Activated CD8-positive, alpha-beta memory T cell treated with anti-CD3 and anti-CD28 coated beads, Interleukin-2, amount 10 ng/mL, durations not matched to agents 7 days and 5 days (primary cell): ENCODE measurements around the gene CHMP1A. TPM values are rescaled to one million over a fixed set of nuclear protein-coding genes. Genes with fewer than 3 reads are reported as not detected.
"Not testable (repeated sequence)": the region's sequence is repeated elsewhere in the genome, so short reads cannot be mapped to it uniquely, and the experiment has no call there.

Source experiments
- ATAC-seq: fragments of 150-1000 bp; cut with Tn5 transposase; one replicate; pipeline ENCODE4 v1.10.0; 2021; ENCODE audit warnings: moderate library complexity
- CTCF ChIA-PET: fragments of 350-600 bp; sonication (Branson Sonifier 250); formaldehyde crosslinking; loops from one replicate; lab custom pipeline; 2021; ENCODE audit warnings: antibody characterized with exemption; lab: Charles Lee
- DNase-seq: peaks from one replicate; pipeline ENCODE4 v3.0.0-alpha.2; 2020
- H3K27ac Mint-ChIP-seq: one replicate; pipeline ENCODE4 v1.8.0; 2021; ENCODE audit warnings: mild to moderate bottlenecking, mixed read lengths
- H3K27me3 Mint-ChIP-seq: one replicate; pipeline ENCODE4 v1.8.0; 2021; ENCODE audit warnings: mixed read lengths
- H3K36me3 Mint-ChIP-seq: one replicate; pipeline ENCODE4 v1.8.0; 2021; ENCODE audit warnings: mild to moderate bottlenecking, mixed read lengths
- H3K4me1 Mint-ChIP-seq: one replicate; pipeline ENCODE4 v1.8.0; 2021; ENCODE audit warnings: mixed read lengths
- H3K4me3 Mint-ChIP-seq: one replicate; pipeline ENCODE4 v1.8.0; 2021; ENCODE audit warnings: mild to moderate bottlenecking, moderate library complexity, mixed read lengths
- H3K9me3 Mint-ChIP-seq: one replicate; pipeline ENCODE4 v1.8.0; 2022; ENCODE audit warnings: low read depth, mixed read lengths
- total RNA-seq, 2 experiments: library from RNA; stranded (reverse); gene quantifications; one replicate each; pipeline ENCODE4 v1.2.3, GENCODE V29; 2021

Gene CHMP1A
- total RNA-seq, 2 experiments from 2014 or later, result 86.5 to 106 TPM

DNA sequence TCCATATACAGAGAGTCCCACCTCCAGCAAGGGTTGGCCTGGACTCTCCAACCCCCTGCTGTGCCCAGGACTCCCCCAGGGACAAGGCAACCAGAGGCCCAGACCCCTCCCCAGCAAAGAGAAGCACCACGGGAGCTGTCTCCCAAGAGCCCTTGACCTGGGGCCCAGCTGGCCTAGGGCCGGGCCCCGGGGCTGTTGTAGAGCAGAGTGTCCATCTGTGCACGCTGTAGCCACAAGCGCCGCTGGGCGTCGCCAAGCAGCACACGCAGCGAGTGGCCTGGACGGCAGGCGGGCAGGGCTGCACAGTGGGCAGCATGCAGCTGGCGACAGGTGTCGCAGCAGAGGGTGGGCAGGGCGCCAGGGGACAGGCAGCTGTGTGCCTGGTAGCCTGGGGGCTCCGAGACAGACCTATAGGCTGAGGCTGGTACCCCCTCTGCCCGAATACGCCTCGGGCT is 39.7 kb upstream of the CHMP1A start:
- no peak for ATAC-seq
- DNase-seq, result no peak
- no peaks in the 10 kb centered on the region for H3K27me3 Mint-ChIP-seq
- no peaks in the 10 kb centered on the region for H3K9me3 Mint-ChIP-seq
- H3K36me3 Mint-ChIP-seq, result peaks cover 6% of the 10 kb centered on the region
- CTCF ChIA-PET, result interaction anchor here (0.7 to 7.0 kb wide), 6 partner anchors 9 to 223 kb away, joined by 3 to 93 read pairs (median 3); no protein-coding TSS in a partner anchor
- H3K4me3 Mint-ChIP-seq, result no peak overlapping the region
- H3K27ac Mint-ChIP-seq, result no peak overlapping the region
- peaks cover 28% of the 10 kb centered on the region for H3K4me1 Mint-ChIP-seq

DNA sequence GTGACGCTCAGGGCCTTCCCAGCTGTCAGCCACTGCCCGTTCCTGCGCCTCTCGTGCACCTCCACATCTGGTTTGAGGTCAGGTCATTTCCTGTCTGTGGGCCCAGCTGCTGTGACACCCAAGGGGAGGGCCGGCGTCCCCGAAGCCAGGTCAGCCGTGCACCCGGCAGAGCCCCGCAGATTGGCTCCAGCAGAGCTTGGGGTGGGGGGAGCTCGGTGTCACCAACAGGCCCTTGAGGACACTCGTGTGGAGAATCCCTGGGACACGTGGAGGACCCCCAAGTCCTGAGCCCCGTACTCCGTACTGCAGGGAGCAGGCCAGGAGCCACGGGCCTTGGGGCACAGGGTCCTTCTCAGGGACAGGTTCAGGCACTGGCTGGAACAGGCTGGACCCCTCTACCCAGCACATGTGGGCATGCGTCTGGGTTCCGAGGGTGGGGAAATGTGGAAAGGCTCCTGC is 39.2 kb upstream of the CHMP1A start:
- peaks cover 26% of the 10 kb centered on the region for H3K4me1 Mint-ChIP-seq
- H3K27ac Mint-ChIP-seq, result no peak overlapping the region
- ATAC-seq (no peak), DNase-seq (peak; percentile 83)
- CTCF ChIA-PET, result interaction anchor here (0.6 to 7.0 kb wide), 7 partner anchors 9 to 333 kb away, joined by 3 to 93 read pairs (median 3); partner anchors contain the start of gene CDK10
- H3K36me3 Mint-ChIP-seq, result peaks cover 6% of the 10 kb centered on the region
- no peak overlapping the region for H3K4me3 Mint-ChIP-seq
- no peaks in the 10 kb centered on the region for H3K9me3 Mint-ChIP-seq
- no peaks in the 10 kb centered on the region for H3K27me3 Mint-ChIP-seq

DNA sequence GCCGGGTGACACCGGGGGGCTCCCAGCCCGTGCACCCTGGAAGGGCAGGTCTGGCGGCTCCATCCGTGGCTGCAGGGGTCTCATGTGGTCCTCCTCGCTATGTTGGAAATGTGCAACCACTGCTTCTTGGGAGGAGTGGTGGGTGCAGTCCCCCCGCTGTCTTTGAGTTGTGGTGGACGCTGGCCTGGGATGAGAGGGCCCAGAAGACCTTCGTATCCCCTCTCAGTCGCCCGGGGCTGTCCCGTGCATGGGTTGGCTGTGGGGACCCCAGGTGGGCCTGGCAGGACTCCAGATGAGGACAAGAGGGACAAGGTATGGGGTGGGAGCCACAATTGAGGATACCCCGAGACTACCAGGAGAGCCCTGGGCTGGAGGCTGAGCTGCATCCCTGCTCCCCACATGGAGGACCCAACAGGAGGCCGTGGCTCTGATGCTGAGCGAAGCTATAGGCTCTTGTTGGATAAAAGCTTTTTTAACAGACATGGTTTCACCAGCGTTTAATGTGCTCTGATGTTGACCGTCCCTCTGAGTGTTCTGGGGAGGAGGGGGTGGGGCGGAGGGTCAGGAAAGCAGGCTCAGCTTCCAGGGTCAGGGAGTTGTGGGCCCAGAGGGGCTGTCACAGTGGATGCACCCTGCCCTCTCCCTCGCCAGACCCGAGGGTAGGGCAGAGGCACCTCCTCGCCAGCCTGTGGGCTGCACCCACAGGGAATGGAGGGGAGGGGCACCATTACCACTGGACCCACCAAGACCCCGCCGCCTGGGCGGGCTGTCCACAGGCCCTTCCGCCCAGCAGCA is 38.6 kb upstream of the CHMP1A start:
- no peaks in the 10 kb centered on the region for H3K27me3 Mint-ChIP-seq
- DNase-seq (no peak), ATAC-seq (no peak)
- H3K27ac Mint-ChIP-seq, result no peak overlapping the region
- H3K36me3 Mint-ChIP-seq, result peaks cover 6% of the 10 kb centered on the region
- no peaks in the 10 kb centered on the region for H3K9me3 Mint-ChIP-seq
- H3K4me1 Mint-ChIP-seq, result peaks cover 26% of the 10 kb centered on the region
- no peak overlapping the region for H3K4me3 Mint-ChIP-seq
- CTCF ChIA-PET, result interaction anchor here (0.6 to 7.0 kb wide), 7 partner anchors 9 to 334 kb away, joined by 3 to 93 read pairs (median 3); partner anchors contain the start of gene CDK10

DNA sequence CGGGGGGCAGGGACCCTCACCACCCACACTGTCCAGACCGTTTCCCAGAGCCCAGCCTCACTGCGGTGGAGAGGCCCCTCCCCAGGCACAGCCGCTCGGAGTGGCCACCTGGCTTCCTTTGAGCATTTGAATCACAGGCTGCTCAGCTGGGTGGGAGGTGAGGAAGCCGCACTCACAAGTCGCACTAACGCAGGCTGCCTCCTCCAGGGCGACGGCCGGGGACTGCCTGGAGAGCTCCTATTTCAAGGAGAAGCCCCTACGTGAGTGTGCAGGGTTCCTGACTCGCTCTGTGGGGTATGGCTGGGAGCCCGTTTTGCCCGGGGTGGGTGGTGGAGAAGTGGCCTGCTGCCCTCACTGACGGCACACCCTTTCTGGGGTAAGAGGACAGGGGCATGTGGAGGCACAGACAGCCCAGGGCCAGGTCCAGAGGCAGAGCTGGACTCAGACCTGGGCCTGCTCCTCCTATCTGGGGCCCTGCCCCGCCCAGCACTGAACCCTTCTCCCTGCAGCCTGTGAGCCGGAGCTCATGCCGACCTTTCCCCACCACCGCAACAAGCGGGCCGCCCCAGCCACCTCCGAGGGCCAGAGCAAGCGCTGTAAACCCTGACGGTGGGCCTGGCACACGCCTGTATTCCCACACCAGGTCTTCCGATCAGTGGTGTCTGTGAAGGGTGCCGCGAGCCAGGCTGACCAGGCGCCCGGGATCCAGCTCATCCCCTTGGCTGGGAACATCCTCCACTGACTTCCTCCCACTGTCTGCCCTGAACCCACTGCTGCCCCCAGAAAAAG is 37.8 kb upstream of the CHMP1A start:
- peaks cover 8% of the 10 kb centered on the region for H3K36me3 Mint-ChIP-seq
- ATAC-seq (no peak), DNase-seq (no peak)
- H3K27me3 Mint-ChIP-seq, result no peaks in the 10 kb centered on the region
- peaks cover 22% of the 10 kb centered on the region for H3K4me1 Mint-ChIP-seq
- CTCF ChIA-PET, result interaction anchor here (2.0 to 7.0 kb wide), 2 partner anchors 9 to 166 kb away, joined by 6 to 93 read pairs; partner anchors contain the start of gene CDK10
- no peaks in the 10 kb centered on the region for H3K9me3 Mint-ChIP-seq
- no peak overlapping the region for H3K4me3 Mint-ChIP-seq
- H3K27ac Mint-ChIP-seq, result no peak overlapping the region

DNA sequence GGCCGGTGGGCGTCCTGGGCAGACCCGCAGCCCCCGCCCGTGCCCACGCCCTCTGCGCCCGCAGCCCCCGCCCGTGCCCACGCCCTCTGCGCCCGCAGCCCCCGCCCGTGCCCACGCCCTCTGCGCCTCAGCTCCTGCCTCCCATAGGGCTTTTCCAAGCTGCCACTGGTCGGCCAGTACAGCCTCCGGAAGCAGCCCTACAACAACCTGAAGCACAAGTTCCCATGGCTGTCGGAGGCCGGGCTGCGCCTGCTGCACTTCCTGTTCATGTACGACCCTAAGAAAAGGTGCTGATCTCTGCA is 37.2 kb upstream of the CHMP1A start:
- H3K27ac Mint-ChIP-seq, DNase-seq, H3K4me3 Mint-ChIP-seq, H3K9me3 Mint-ChIP-seq, H3K27me3 Mint-ChIP-seq, ATAC-seq: not testable (repeated sequence)
- Mint-ChIP-seq H3K4me1 (peaks cover 17% of the 10 kb centered on the region), H3K36me3 (peaks cover 12% of the 10 kb centered on the region)
- CTCF ChIA-PET, result interaction anchor here (2.0 kb wide), 1 partner anchor 8 kb away, joined by 6 read pairs; the partner anchor contains the start of gene CDK10

DNA sequence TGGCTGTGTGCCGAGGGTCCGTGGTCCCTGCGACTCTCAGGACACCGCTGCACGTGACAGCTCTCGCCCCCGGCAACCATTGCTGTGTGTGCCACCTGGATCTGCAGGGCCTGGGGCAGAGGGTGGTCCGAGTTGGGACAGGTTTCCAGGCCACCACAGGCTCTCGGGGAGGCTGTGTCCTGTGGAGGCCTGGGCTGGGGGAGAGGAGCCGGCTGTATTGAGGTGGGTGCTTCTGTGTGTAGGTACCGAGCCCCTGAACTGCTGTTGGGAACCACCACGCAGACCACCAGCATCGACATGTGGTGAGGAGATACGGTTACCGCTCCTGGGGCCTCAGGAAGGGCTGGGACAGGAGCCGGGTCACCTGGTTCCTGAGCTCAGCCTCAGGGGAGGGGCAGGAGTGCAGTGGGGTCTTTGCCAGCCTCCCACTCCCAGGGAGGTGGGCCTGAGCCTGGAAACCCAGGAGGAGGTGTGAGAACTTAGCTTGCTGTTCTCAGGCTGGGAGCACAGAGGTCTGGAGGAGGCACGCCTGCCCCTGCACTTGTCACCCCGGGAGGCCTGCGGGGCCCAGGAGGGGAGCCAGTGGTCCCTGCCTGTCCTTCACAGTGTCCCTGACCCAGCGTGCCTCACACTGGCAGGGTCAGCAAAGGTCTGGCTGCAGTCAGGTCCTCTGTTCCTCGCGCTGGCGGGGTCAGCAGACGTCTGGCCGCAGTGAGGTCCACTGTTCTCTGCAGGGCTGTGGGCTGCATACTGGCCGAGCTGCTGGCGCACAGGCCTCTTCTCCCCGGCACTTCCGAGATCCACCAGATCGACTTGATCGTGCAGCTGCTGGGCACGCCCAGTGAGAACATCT is 36.6 kb upstream of the CHMP1A start:
- Mint-ChIP-seq H3K27ac (no peak overlapping the region), H3K4me3 (no peak overlapping the region), H3K27me3 (no peaks in the 10 kb centered on the region), H3K36me3 (peaks cover 12% of the 10 kb centered on the region), H3K9me3 (no peaks in the 10 kb centered on the region), H3K4me1 (peaks cover 17% of the 10 kb centered on the region)
- no peak for ATAC-seq
- no peak for DNase-seq
- CTCF ChIA-PET, result no interaction called here

DNA sequence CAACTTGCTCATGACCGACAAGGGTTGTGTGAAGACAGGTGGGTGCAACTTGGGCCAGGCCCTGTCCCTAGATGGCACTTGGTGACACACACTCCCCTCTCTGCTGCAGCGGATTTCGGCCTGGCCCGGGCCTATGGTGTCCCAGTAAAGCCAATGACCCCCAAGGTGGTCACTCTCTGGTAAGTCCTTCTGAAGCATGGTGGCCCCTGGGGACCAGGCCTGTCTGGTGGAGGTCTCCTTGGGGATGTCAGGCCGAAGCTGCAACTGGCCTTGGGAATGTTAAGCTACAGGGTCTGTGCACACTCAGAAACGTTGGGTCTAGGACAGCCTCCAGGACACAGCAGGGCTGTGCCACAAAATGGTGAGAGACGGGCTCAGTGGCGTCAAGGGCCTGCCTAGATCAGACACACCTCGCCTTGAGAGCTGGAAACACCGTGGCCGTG is 35.8 kb upstream of the CHMP1A start:
- no peak overlapping the region for H3K27ac Mint-ChIP-seq
- peaks cover 12% of the 10 kb centered on the region for H3K36me3 Mint-ChIP-seq
- no peak overlapping the region for H3K4me3 Mint-ChIP-seq
- no peaks in the 10 kb centered on the region for H3K27me3 Mint-ChIP-seq
- no peak for ATAC-seq
- H3K9me3 Mint-ChIP-seq, result no peaks in the 10 kb centered on the region
- peaks cover 20% of the 10 kb centered on the region for H3K4me1 Mint-ChIP-seq
- CTCF ChIA-PET, result no interaction called here
- DNase-seq, result no peak

DNA sequence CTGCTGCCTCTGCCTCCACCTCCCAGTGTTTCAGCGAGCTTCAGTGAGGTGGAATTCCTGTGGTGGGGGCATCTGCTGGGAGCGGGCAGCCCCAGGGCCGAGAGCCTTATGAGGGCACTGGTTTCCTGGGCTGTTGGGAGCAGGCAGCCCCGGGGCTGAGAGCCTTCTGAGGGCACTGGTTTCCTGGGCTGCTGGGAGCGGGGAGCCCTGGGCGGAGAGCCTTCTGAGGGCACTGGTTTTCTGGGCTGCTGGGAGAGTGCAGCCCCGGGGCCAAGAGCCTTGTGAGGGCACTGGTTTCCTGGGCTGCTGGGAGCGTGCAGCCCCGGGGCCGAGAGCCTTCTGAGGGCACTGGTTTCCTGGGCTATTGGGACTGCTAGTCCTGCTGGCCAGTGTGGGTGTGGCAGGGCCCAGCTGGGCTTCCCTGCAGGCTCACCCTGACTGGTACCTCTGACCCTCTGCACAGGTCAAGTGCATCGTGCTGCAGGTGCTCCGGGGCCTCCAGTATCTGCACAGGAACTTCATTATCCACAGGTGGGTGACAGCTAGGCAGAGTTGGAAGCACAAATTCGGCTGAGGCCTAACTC is 34.6 kb upstream of the CHMP1A start:
- DNase-seq (no peak), ATAC-seq (no peak)
- H3K27me3 Mint-ChIP-seq, result no peaks in the 10 kb centered on the region
- CTCF ChIA-PET, result interaction anchor here (1.3 kb wide), 1 partner anchor 8 kb away, joined by 5 read pairs; no protein-coding TSS in a partner anchor
- peaks cover 12% of the 10 kb centered on the region for H3K36me3 Mint-ChIP-seq
- peaks cover 28% of the 10 kb centered on the region for H3K4me1 Mint-ChIP-seq
- H3K27ac Mint-ChIP-seq, result no peak overlapping the region
- no peaks in the 10 kb centered on the region for H3K9me3 Mint-ChIP-seq
- H3K4me3 Mint-ChIP-seq, result no peak overlapping the region

DNA sequence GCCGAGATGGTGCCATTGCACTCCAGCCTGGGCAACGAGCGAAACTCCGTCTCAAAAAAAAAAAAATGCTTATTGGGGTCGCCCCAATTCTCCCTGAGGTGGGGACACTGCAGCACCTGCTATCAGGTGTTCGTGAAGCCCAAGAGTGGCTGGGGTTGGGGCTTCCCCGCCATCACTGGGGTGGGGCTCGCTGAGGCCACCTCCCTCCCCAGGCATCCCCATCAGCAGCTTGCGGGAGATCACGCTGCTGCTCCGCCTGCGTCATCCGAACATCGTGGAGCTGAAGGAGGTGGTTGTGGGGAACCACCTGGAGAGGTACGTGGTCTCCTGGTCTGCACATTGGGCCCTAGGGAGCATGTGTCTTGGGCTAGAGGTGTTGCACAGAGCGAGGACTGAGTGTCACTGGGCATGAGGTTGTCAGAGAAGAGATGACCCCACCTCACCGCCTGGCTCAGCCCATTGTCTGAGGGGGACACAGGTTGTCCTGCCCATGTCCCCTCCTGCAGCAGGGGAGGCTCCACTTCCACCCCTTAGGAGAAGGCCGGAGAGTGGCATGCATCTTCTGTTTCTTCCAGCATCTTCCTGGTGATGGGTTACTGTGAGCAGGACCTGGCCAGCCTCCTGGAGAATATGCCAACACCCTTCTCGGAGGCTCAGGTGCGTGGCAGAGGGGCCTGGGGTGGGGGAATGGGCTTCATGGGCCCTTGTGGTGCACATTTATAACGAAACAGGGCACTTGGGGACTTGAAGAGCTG is 33.9 kb upstream of the CHMP1A start:
- H3K9me3 Mint-ChIP-seq, result no peaks in the 10 kb centered on the region
- CTCF ChIA-PET, result interaction anchor here (1.3 kb wide), 1 partner anchor 9 kb away, joined by 5 read pairs; no protein-coding TSS in a partner anchor
- no peak overlapping the region for H3K4me3 Mint-ChIP-seq
- DNase-seq (no peak), ATAC-seq (no peak)
- H3K4me1 Mint-ChIP-seq, result peaks cover 25% of the 10 kb centered on the region
- H3K27ac Mint-ChIP-seq, result no peak overlapping the region
- H3K36me3 Mint-ChIP-seq, result peaks cover 12% of the 10 kb centered on the region
- no peaks in the 10 kb centered on the region for H3K27me3 Mint-ChIP-seq

DNA sequence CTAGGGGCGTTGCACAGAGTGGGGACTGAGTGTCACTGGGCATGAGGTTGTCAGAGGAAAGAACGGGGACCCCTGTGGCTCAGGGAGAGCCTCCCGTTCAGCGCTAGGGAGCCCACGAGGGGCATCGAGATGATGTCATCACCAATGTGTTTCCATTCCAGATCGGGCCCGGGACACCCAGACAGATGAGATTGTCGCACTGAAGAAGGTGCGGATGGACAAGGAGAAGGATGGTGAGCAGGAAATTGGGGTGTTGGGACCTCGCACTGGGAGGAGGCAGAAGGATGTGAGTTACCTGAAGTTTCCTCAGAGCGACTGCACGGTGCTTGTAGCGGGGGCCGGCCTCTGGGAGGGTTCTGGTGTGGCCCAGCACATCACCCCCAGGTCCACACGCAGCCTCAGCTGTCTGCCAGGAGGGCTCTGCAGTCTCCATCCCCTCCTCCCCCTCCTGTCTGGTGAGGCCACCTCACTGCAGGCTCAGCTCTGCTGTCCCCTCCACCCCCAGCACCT is 32.9 kb upstream of the CHMP1A start:
- Mint-ChIP-seq H3K27me3 (no peaks in the 10 kb centered on the region), H3K4me3 (no peak overlapping the region), H3K36me3 (peaks cover 16% of the 10 kb centered on the region), H3K4me1 (peaks cover 20% of the 10 kb centered on the region), H3K27ac (no peak overlapping the region), H3K9me3 (no peaks in the 10 kb centered on the region)
- ATAC-seq (no peak), DNase-seq (no peak)
- CTCF ChIA-PET, result interaction anchor here (1.3 to 2.8 kb wide), 3 partner anchors 9 to 15 kb away, joined by 4 to 13 read pairs (median 5); no protein-coding TSS in a partner anchor

DNA sequence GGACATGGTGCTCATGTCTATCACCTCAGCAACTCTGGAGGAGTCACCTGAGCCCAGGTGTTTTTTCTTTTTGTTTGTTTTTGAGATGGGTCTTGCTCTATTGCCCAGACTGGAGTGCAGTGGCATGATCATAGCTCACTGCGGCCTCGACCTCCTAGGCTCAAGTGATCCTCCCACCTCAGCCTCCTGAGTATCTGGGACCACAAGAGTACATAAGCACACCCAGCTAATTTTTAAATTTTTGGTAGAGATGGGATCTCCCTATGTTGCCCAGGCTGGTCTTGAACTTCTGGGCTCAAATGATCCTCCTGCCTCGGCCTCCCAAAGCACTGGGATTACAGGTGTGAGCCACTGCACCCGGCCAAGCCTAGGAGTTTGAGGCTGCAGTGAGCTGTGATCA is 32.1 kb upstream of the CHMP1A start:
- not testable (repeated sequence) for H3K9me3 Mint-ChIP-seq, DNase-seq, ATAC-seq, H3K4me3 Mint-ChIP-seq, H3K27ac Mint-ChIP-seq, H3K27me3 Mint-ChIP-seq
- CTCF ChIA-PET, result interaction anchor here (0.7 to 2.8 kb wide), 4 partner anchors 10 to 221 kb away, joined by 3 to 13 read pairs (median 4); no protein-coding TSS in a partner anchor
- peaks cover 21% of the 10 kb centered on the region for H3K36me3 Mint-ChIP-seq
- peaks cover 17% of the 10 kb centered on the region for H3K4me1 Mint-ChIP-seq
